HG03442 (cell line): Measurements from ENCODE around the gene PARP15.
"Not testable (repeated sequence)": the region's sequence is repeated elsewhere in the genome, so short reads cannot be mapped to it uniquely, and the experiment has no call there.

Experiments used
- ATAC-seq: cut with Tn5 transposase; IDR thresholded peaks from one replicate; pipeline ENCODE4 v1.9.1; 2021; ENCODE audit warnings: mild to moderate bottlenecking, moderate library complexity; ENCODE audit not compliant: unreplicated experiment

PARP15 gene

DNA sequence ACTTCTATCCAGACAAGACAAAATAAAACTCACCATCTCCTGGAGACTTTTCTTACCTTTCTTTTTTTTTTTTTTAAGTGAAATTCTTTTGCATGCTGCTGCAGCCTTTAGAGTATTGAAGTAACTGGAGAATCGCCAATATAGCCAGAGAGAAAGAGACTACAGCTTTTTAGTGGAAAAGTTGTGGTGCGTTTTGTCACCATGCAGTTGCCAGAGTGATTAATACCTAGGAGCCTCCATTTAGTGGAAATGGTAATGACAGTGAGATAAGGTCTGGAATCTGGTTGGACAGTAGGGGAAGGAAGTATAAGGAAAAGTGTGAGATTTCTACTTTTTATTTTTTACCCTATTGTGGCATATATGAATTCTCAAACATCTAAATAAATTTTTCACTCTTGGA, 85.1 kb downstream of the PARP15 start:
- no peak for ATAC-seq

DNA sequence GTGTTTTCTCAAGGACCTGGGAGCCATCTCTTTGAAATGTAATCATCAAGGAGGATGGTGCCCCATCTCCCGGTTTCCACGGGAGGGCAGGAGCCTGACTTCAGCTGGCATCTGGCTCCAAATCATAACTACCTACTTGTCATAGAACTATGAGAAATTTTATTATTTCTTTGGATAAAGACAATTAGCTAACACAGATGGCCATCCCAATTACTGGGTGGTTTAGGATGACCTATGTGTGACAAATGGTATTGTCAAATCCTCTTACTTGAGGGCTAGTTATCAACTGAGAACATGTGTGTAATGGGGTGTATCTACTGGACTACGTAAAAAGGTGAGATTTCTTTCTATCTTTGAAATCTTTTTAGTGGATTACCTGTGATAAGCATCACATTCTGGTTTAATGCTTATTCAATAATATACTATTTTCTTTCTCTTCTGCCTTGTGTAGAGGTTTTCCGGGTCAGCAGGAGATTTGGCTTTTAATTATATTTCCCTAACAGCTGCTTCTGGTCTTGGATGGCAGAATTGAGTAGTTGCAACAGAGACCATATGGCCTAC, 87.9 kb downstream of the PARP15 start:
- ATAC-seq: no peak

DNA sequence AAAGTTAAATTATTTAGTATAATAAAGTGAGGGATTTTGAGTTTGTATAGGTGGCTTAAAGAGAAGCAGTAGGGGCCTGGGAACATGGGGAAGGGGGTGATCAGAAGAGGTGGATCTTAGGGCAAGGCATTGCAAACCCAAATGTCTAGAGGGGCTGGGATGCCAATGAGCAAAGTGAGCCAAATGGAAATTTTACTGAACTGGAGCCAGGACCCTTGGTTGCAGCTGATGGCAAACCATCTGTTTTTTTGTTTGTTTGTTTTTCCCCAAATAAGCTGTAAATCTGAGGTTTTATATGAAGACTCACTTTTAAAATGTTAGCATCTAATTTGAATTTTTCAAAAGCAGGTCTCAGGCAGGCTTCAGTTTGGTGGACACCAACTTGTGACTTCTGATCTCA, 88.4 kb downstream of the PARP15 start:
- ATAC-seq: no peak

- peak; percentile 68 for ATAC-seq
Measured at GRCh38 chr3:122668930-122669730, 91.7 kb downstream of the PARP15 start.

GRCh38 chr3:122671553-122671952, 94.1 kb downstream of the PARP15 start:
- ATAC-seq: no peak

DNA sequence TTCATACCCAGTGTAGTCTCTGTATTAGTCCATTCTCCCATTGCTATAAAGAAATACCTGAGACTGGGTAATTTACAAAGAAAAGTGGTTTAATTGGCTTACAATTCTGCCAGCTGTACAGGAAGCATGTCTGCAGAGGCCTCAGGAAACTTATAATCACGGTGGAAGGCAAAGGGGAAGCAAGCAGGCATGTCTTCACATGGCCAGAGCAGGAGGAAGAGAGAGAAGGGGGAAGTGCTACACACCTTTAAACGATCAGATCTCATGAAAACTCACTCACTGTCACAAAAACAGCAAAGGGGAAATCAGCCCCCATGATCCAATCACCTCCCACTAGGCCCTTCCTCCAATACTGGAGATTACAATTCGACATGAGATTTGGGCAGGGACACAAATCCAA, 96.9 kb downstream of the PARP15 start:
- ATAC-seq: no peak

DNA sequence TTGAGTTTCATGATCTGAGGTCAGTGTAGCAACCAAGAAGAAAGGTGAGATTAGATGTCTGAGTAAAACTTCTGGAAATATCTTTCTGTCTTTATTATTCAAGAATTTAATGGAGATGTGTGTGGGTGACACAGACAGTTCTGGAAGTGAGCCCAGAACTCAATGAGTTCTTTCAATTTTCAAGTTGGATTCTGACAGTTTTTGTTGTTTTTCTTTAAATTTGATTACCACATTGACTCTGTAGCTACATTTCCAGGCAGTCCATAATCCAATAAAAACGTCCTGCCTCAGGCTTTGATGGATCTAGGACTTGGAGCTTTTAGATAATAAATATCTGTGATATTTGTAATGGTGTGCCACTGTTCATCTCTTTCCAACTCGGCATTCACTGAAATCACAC, 99.3 kb downstream of the PARP15 start:
- no peak for ATAC-seq

- ATAC-seq: no peak
Measured at GRCh38 chr3:122677216-122677615, 99.8 kb downstream of the PARP15 start.

- ATAC-seq: no peak
Measured at GRCh38 chr3:122678506-122678905, 101.1 kb downstream of the PARP15 start.

DNA sequence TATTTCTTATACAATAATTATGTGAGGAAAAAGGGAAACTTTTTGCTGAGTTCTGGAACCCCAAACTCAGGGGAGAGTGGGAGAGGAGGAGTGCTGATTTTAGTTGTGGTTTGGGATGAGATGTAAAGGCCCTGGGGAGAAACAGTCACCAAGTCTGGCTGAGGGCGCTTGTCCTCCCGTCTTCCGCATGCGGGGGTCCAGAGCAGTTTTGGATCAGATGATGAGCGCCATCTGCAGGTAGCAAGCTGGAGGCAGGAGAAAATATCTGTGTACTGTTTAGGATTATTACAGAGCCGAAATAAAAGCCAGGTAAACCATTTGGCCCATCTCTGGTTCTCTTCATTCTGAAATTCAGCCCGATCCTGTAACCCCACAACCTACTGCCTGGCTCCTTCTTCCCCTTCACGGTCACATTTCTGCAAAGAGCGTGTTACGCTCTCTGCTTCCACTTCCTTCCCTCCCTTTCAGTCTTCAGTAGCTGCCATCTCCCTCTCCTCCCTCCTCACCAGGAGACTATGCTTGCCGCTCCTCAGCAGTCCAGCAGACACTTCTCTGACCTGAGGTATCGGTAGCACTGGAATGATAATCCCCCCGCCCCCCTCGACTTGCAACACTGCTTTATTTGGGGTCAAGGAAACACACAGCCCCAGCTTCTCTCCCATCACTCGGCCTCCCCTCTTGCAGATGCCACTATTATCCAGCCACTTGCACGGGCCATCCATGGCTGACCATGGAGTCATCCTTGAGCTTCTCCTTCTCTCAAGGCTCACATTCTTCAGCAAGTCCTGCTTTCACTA, 101.8 kb downstream of the PARP15 start:
- ATAC-seq: no peak

- ATAC-seq: no peak
Measured at GRCh38 chr3:122679882-122680474, 102.5 kb downstream of the PARP15 start.

GRCh38 chr3:122680475-122681283, 103.2 kb downstream of the PARP15 start, which contains the start of gene PARP14:
Gene PARP14, plus strand, starts transcription at chr3:122680839. Its CDS starts 45 bp downstream, at chr3:122680884.
- ATAC-seq: peak; percentile 39

GRCh38 chr3:122681284-122681973, 104.0 kb downstream of the PARP15 start:
- ATAC-seq: no peak

DNA sequence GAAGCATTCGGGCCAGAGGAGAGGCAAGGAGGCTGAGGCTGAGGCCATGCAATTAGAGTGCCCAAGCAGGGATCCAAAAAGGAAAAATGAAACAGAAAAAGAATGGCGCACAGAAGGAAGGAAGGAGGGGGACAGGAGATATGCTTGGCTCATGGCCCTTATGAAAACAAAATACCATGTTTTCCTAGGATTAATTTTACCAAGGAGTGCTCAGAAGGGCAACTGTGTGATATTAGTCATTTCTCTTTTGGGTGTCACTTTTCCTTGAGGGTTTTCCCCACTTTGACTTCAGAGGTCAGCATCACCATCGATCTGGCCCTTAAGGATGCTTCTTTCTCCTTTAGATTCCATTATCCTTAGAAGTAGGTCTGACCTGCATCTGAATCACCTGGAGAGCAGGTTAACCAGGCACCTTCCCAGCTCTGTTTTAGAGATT, 104.5 kb downstream of the PARP15 start:
- no peak for ATAC-seq

- ATAC-seq: not testable (repeated sequence)
Measured at GRCh38 chr3:122682778-122683411, 105.4 kb downstream of the PARP15 start.

GRCh38 chr3:122687298-122687697, 109.8 kb downstream of the PARP15 start:
- no peak for ATAC-seq
